ENCODE measurements around the gene KCNIP1. TPM values are rescaled to one million over a fixed set of nuclear protein-coding genes. Genes with fewer than 3 reads are reported as not detected.
A peak's percentile ranks its signal among the peaks of the same experiment; 100 is the strongest.

KCNIP1 gene
- polyA plus RNA-seq, 2 of the 4 experiments (the other 2 are of a cell fraction): not detected

DNA sequence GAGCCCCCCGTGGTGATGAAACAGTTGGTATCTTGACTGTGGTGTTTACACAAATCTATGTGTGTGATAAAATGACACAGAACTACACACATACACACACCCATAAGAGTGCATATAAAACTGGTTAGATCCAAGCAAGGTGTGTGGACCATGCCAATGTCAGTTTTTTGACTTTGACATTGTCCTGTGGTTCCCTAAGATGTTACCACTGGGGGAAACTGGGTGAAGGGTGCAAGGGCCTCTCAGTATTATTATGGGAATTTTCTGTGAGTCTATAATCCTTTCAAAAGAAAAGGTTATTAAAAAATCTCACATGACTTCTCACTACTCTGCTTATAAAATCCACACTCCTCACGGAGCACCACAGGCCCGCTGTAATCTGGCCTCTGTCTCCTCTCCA, 13.4 kb upstream of the KCNIP1 start:
- ChIA-PET CTCF (no interaction called here), POLR2A (no interaction called here)
- Histone ChIP-seq H3K4me2 (no peak overlapping the region), H3K4me1 (peaks cover 9% of the 10 kb centered on the region; the same call in 2 of the 3 replicates), H3K27ac (peak overlapping the region in 1 of 2 experiments; percentile 58; a peak in 2 of 6 replicates), H3K4me3 (no peak overlapping the region), H3K9me3 (no peaks in the 10 kb centered on the region)
- WGBS (ENCODE audit: missing lambda C conversion rate): 59% methylated on average over 3 of the region's 3 CpGs
- no peak for TF ChIP-seq RARB (CRISPR knock-in tag; IDR thresholded peaks at IDR 0.05)
- TF ChIP-seq ZSCAN20 (CRISPR knock-in tag; IDR thresholded peaks at IDR 0.05): no peak
- no peak for TF ChIP-seq PBX3 (IDR thresholded peaks at IDR 0.05)
- TF ChIP-seq REST (IDR thresholded peaks at IDR 0.05): no peak
- TF ChIP-seq, protein P1, sequence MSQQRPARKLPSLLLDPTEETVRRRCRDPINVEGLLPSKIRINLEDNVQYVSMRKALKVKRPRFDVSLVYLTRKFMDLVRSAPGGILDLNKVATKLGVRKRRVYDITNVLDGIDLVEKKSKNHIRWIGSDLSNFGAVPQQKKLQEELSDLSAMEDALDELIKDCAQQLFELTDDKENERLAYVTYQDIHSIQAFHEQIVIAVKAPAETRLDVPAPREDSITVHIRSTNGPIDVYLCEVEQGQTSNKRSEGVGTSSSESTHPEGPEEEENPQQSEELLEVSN (IDR thresholded peaks at IDR 0.05; ENCODE audit: borderline replicate concordance, low read depth): no peak
- TF ChIP-seq, protein P2, sequence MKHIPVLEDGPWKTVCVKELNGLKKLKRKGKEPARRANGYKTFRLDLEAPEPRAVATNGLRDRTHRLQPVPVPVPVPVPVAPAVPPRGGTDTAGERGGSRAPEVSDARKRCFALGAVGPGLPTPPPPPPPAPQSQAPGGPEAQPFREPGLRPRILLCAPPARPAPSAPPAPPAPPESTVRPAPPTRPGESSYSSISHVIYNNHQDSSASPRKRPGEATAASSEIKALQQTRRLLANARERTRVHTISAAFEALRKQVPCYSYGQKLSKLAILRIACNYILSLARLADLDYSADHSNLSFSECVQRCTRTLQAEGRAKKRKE (CRISPR knock-in tag; IDR thresholded peaks at IDR 0.05; ENCODE audit: low read depth): no peak
- TF ChIP-seq HOXA7 (CRISPR knock-in tag; IDR thresholded peaks at IDR 0.05): no peak
- TF ChIP-seq MAZ (IDR thresholded peaks at IDR 0.05; ENCODE audit: borderline replicate concordance, low read depth, low read length): no peak
- no peak for TF ChIP-seq POLR2A (IDR thresholded peaks at IDR 0.05; ENCODE audit: low read length)
- TF ChIP-seq, protein P3, sequence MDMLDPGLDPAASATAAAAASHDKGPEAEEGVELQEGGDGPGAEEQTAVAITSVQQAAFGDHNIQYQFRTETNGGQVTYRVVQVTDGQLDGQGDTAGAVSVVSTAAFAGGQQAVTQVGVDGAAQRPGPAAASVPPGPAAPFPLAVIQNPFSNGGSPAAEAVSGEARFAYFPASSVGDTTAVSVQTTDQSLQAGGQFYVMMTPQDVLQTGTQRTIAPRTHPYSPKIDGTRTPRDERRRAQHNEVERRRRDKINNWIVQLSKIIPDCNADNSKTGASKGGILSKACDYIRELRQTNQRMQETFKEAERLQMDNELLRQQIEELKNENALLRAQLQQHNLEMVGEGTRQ (IDR thresholded peaks at IDR 0.05): no peak
- TF ChIP-seq HMGXB4 (CRISPR knock-in tag; IDR thresholded peaks at IDR 0.05; ENCODE audit: borderline replicate concordance): no peak
- no peak for TF ChIP-seq GATA3 (IDR thresholded peaks at IDR 0.05; ENCODE audit: borderline replicate concordance)
- no peak for TF ChIP-seq FOXS1 (CRISPR knock-in tag; IDR thresholded peaks at IDR 0.05)
- no peak for TF ChIP-seq NR3C1 (IDR thresholded peaks at IDR 0.05)
- TF ChIP-seq ZNF302 (CRISPR knock-in tag; IDR thresholded peaks at IDR 0.05): no peak
- no peak for TF ChIP-seq SREBF2 (IDR thresholded peaks at IDR 0.05)
- ATAC-seq (no peak), DNase-seq (ENCODE audit: low read depth in 1 of 2, low spot score in 1 of 2) (no peak), FAIRE-seq (no peak)

DNA sequence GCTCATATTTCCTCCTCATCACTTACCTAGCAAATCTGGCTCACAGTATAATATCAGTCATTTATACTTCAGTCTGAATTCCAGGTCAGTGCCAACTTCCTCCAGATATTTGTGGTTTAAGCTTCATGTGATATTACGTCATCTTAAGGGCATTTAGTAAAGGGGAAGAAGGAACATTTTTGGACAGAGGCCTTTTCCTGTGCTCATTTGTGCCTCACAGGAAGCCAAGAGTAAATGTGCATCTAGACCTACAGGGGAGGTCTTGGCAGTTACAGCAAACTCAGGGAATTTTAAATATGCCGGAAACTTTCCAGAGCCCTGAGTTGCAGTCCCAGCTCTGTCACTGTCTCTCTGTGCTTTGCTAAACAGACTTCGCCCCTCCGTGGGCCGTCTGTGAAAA, 12.3 kb upstream of the KCNIP1 start:
- CTCF ChIA-PET: interaction anchor here (1.4 kb wide), 1 partner anchor 11 kb away, joined by 3 read pairs; no protein-coding TSS in a partner anchor
- ATAC-seq (no peak; a peak in 1 of 6 replicates), FAIRE-seq (no peak), DNase-seq (ENCODE audit: low read depth in 1 of 2, low spot score in 1 of 2) (no peak)
- POLR2A ChIA-PET: no interaction called here
- H3K4me3 ChIP-seq: no peak overlapping the region
- peaks cover 9% of the 10 kb centered on the region; the same call in 2 of the 3 replicates for H3K4me1 ChIP-seq
- peak in 1 of 2 experiments; percentile 28; a peak in 1 of 4 replicates for TF ChIP-seq CEBPB (IDR thresholded peaks at IDR 0.05)
- no peak for TF ChIP-seq HOXA7 (CRISPR knock-in tag; IDR thresholded peaks at IDR 0.05)
- WGBS (ENCODE audit: missing lambda C conversion rate): 77% methylated on average over 5 of the region's 5 CpGs
- H3K4me2 ChIP-seq: peak overlapping the region; percentile 28; the same call in 2 of the 3 replicates
- H3K27ac ChIP-seq: peak overlapping the region; percentile 33 to 58; a peak in 3 of 6 replicates
- H3K9me3 ChIP-seq: no peaks in the 10 kb centered on the region
